Right forelimb (tissue), 1 donor: ENCODE data around the gene BLTP3B.
"Not testable (repeated sequence)": the region's sequence is repeated elsewhere in the genome, so short reads cannot be mapped to it uniquely, and the experiment has no call there.

ENCODE experiments used
- DNase-seq: peaks from one replicate; pipeline ENCODE4 v3.0.0-alpha.2; 2018

BLTP3B gene

GRCh38 chr12:100142851-100143559 is at the start of gene BLTP3B:
TSS of gene BLTP3B (minus strand) at chr12:100142874. CDS start at chr12:100142635, 239 bp downstream.
- DNase-seq = peak; percentile 98

GRCh38 chr12:100189636-100190394 is 47.1 kb upstream of the BLTP3B start:
- no peak for DNase-seq

- not testable (repeated sequence) for DNase-seq
Measured at GRCh38 chr12:100188888-100189635, 46.4 kb upstream of the BLTP3B start.

GRCh38 chr12:100187857-100188519 is 45.3 kb upstream of the BLTP3B start:
- no peak for DNase-seq

GRCh38 chr12:100187068-100187467 is 44.4 kb upstream of the BLTP3B start:
- no peak for DNase-seq

- DNase-seq = no peak
Measured at GRCh38 chr12:100186071-100186470, 43.4 kb upstream of the BLTP3B start.

GRCh38 chr12:100185361-100185894 is 42.8 kb upstream of the BLTP3B start:
- DNase-seq = no peak

GRCh38 chr12:100184549-100185145 is 42.0 kb upstream of the BLTP3B start:
- no peak for DNase-seq

- DNase-seq = no peak
Measured at GRCh38 chr12:100179252-100179651, 36.6 kb upstream of the BLTP3B start.

- DNase-seq = not testable (repeated sequence)
Measured at GRCh38 chr12:100176493-100176892, 33.8 kb upstream of the BLTP3B start.

GRCh38 chr12:100174495-100174894 is 31.8 kb upstream of the BLTP3B start:
- DNase-seq = no peak

GRCh38 chr12:100173111-100173510 is 30.4 kb upstream of the BLTP3B start:
- no peak for DNase-seq

GRCh38 chr12:100171248-100171647 is 28.6 kb upstream of the BLTP3B start:
- DNase-seq = no peak

- no peak for DNase-seq
Measured at GRCh38 chr12:100170313-100170858, 27.7 kb upstream of the BLTP3B start.

- no peak for DNase-seq
Measured at GRCh38 chr12:100169345-100169744, 26.7 kb upstream of the BLTP3B start.

GRCh38 chr12:100168562-100168961 is 25.9 kb upstream of the BLTP3B start:
- no peak for DNase-seq

- no peak for DNase-seq
Measured at GRCh38 chr12:100166232-100166631, 23.6 kb upstream of the BLTP3B start.

GRCh38 chr12:100165356-100165755 is 22.7 kb upstream of the BLTP3B start:
- no peak for DNase-seq

- no peak for DNase-seq
Measured at GRCh38 chr12:100164153-100164704, 21.6 kb upstream of the BLTP3B start.

GRCh38 chr12:100163416-100164152 is 20.9 kb upstream of the BLTP3B start:
- peak; percentile 71 for DNase-seq
